MM.1S (cell line): ENCODE measurements around the gene CUL1.

Source experiments
- DNase-seq: peaks from one replicate; pipeline ENCODE4 v3.0.0-alpha.2; 2015
- H2AFZ ChIP-seq: fragments of 300-600 bp; sonication (generic); 2 replicates; pipeline ENCODE4 v1.6.0; 2016; ENCODE audit warnings: antibody characterized with exemption, low read length
- H3F3A ChIP-seq: fragments of 300-600 bp; sonication (generic); 2 replicates; pipeline ENCODE4 v1.6.1; 2016; ENCODE audit warnings: mild to moderate bottlenecking, antibody characterized with exemption, low read length, moderate library complexity, mixed read lengths; ENCODE audit not compliant: insufficient read depth
- H3K27ac ChIP-seq: fragments of 300-600 bp; sonication (generic); 2 replicates; pipeline ENCODE4 v1.5.1; 2016; ENCODE audit warnings: mild to moderate bottlenecking, low read length
- H3K27me3 ChIP-seq: fragments of 300-600 bp; sonication (generic); replicated peaks from 2 replicates; pipeline ENCODE4 v1.6.0; 2016; ENCODE audit warnings: low read length; ENCODE audit not compliant: insufficient read depth
- H3K36me3 ChIP-seq: fragments of 300-600 bp; sonication (generic); replicated peaks from 2 replicates; pipeline ENCODE4 v1.6.1; 2016; ENCODE audit warnings: mild to moderate bottlenecking, low read length, mixed read lengths; ENCODE audit not compliant: insufficient read depth
- H3K4me1 ChIP-seq: fragments of 300-600 bp; sonication (generic); 2 replicates; pipeline ENCODE4 v1.6.1; 2016; ENCODE audit warnings: low read length, mixed read lengths
- H3K4me2 ChIP-seq: fragments of 300-600 bp; sonication (generic); 2 replicates; pipeline ENCODE4 v1.6.0; 2016; ENCODE audit warnings: low read depth, low read length
- H3K4me3 ChIP-seq: fragments of 300-600 bp; sonication (generic); 2 replicates; pipeline ENCODE4 v1.5.1; 2016; ENCODE audit warnings: low read length, mixed read lengths
- H3K79me2 ChIP-seq: fragments of 300-600 bp; sonication (generic); 2 replicates; pipeline ENCODE4 v1.6.1; 2016; ENCODE audit warnings: mixed run types, low read length, mixed read lengths
- H3K9ac ChIP-seq: fragments of 300-600 bp; sonication (generic); 2 replicates; pipeline ENCODE4 v1.6.1; 2016; ENCODE audit warnings: low read length, mixed read lengths
- H3K9me2 ChIP-seq: fragments of 300-600 bp; sonication (generic); replicated peaks from 2 replicates; pipeline ENCODE4 v1.6.1; 2016; ENCODE audit warnings: mild to moderate bottlenecking, low read length, mixed read lengths; ENCODE audit not compliant: insufficient read depth
- H3K9me3 ChIP-seq: fragments of 300-600 bp; sonication (generic); replicated peaks from 2 replicates; pipeline ENCODE4 v1.6.1; 2016; ENCODE audit warnings: mild to moderate bottlenecking, low read length, mixed read lengths; ENCODE audit not compliant: insufficient read depth
- H4K20me1 ChIP-seq: fragments of 300-600 bp; sonication (generic); 2 replicates; pipeline ENCODE4 v1.6.1; 2016; ENCODE audit warnings: mild to moderate bottlenecking, low read length, moderate library complexity, mixed read lengths; ENCODE audit not compliant: insufficient read depth
- EZH2 ChIP-seq: fragments of 300-600 bp; sonication (generic); optimal IDR thresholded peaks from 2 replicates; pipeline ENCODE3; 2017; ENCODE audit warnings: low read depth, mild to moderate bottlenecking, antibody characterized with exemption, low read length, mixed read lengths
- EZH2phosphoT487 ChIP-seq: fragments of 300-600 bp; sonication (generic); IDR thresholded peaks from 2 replicates; pipeline ENCODE4 v1.6.1; 2018; ENCODE audit warnings: antibody characterized with exemption, low read length
- TF ChIP-seq, protein P1 (sequence below): fragments of 300-600 bp; sonication (generic); IDR thresholded peaks from 2 replicates; pipeline ENCODE4 v1.5.1; 2016; ENCODE audit warnings: antibody characterized with exemption, low read length, mixed read lengths

The CUL1 gene

DNA sequence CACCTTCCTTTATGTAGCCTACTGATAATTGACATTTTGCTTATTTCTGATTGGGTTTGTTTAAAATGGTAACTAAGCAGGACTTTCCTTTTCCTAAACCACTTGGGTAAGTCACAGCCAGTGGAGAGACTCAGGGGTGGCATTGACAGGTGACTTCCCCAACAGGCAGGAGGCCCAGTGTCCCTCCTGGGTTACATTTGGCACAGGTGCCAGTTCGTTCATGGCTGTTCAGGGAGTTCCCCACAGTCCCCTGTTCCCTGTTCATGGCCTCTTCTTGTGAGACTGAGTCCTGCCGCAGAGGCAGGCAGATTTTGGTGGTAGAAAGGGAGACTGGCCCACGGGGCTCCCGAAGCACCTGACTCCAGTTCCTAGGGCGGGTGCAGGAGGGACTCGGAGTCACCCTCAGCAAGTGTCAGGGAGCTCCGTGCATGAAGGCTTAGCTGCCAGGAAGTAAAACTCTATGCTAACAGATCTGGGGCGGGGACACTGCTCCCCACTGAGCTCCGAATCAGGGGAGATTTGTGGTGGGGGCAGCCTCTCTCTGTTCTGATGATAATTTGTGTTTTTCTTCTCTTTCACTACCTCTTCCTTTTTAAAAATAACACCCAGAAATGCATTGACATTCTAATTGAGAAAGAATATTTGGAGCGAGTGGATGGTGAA is 101.3 kb downstream of the CUL1 start:
- no peak overlapping the region for H3K4me2 ChIP-seq

GRCh38 chr7:148800677-148801076 is 102.0 kb downstream of the CUL1 start:
- Histone ChIP-seq H3K27me3 (no peaks in the 10 kb centered on the region), H2AFZ (no peak overlapping the region), H3K4me3 (no peak overlapping the region), H3K4me1 (no peaks in the 10 kb centered on the region), H3K79me2 (peaks cover 20% of the 10 kb centered on the region), H3K27ac (no peak overlapping the region), H3K9ac (no peak overlapping the region), H3K4me2 (no peak overlapping the region), H3K9me2 (no peaks in the 10 kb centered on the region), H3K9me3 (no peaks in the 10 kb centered on the region), H4K20me1 (no peaks in the 10 kb centered on the region), H3F3A (peaks cover 36% of the 10 kb centered on the region), H3K36me3 (peaks cover 47% of the 10 kb centered on the region)
- TF ChIP-seq EZH2 (no peak), EZH2phosphoT487 (no peak)
- TF ChIP-seq, protein P1, sequence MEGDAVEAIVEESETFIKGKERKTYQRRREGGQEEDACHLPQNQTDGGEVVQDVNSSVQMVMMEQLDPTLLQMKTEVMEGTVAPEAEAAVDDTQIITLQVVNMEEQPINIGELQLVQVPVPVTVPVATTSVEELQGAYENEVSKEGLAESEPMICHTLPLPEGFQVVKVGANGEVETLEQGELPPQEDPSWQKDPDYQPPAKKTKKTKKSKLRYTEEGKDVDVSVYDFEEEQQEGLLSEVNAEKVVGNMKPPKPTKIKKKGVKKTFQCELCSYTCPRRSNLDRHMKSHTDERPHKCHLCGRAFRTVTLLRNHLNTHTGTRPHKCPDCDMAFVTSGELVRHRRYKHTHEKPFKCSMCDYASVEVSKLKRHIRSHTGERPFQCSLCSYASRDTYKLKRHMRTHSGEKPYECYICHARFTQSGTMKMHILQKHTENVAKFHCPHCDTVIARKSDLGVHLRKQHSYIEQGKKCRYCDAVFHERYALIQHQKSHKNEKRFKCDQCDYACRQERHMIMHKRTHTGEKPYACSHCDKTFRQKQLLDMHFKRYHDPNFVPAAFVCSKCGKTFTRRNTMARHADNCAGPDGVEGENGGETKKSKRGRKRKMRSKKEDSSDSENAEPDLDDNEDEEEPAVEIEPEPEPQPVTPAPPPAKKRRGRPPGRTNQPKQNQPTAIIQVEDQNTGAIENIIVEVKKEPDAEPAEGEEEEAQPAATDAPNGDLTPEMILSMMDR = no peak
- DNase-seq = no peak

More for the DNA sequence above, 101.3 kb downstream of the CUL1 start:
- Histone ChIP-seq H3K4me1 (no peaks in the 10 kb centered on the region), H3F3A (peaks cover 34% of the 10 kb centered on the region), H3K9me3 (no peaks in the 10 kb centered on the region), H3K4me3 (no peak overlapping the region), H4K20me1 (no peaks in the 10 kb centered on the region), H3K9me2 (no peaks in the 10 kb centered on the region), H3K27me3 (no peaks in the 10 kb centered on the region), H3K27ac (no peak overlapping the region), H3K9ac (no peak overlapping the region), H3K36me3 (peaks cover 47% of the 10 kb centered on the region), H3K79me2 (peaks cover 20% of the 10 kb centered on the region), H2AFZ (no peak overlapping the region)
- DNase-seq = no peak
- TF ChIP-seq, protein P1 = no peak
- TF ChIP-seq EZH2 (no peak), EZH2phosphoT487 (no peak)

DNA sequence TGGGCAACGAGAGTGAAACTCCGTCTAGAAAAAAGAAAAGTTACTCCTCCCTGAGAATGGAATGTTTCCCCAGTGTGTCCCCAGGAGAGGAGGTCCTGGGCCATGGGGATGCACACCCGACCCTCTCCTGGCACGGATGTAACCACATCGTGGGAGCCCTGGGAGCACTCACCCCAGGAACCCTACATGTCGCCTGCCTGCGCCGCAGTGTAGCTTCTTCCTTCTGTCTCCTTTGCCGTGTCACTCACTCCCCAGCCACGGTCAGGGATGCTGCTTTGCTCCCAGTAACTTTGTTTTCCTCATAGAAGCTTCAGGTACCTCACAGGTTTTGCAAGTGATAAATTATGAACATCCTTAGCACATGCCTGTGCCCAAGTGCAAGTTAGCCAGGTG is 103.4 kb downstream of the CUL1 start:
- Histone ChIP-seq H3K9ac (no peak overlapping the region), H2AFZ (no peak overlapping the region), H3K27me3 (no peaks in the 10 kb centered on the region), H3K79me2 (peaks cover 7% of the 10 kb centered on the region; the same call in 1 of the 2 replicates), H3K9me2 (no peaks in the 10 kb centered on the region), H3K4me2 (no peak overlapping the region), H3K36me3 (peaks cover 39% of the 10 kb centered on the region), H3K27ac (no peak overlapping the region), H4K20me1 (no peaks in the 10 kb centered on the region), H3K9me3 (no peaks in the 10 kb centered on the region), H3K4me1 (no peaks in the 10 kb centered on the region), H3K4me3 (no peak overlapping the region), H3F3A (peaks cover 35% of the 10 kb centered on the region)
- no peak for DNase-seq
- TF ChIP-seq, protein P1 = no peak
- TF ChIP-seq EZH2phosphoT487 (no peak), EZH2 (no peak)
